Liver (tissue), 9 donors: Measurements from ENCODE around the gene CD79A. TPM values are rescaled to one million over a fixed set of nuclear protein-coding genes. Genes with fewer than 3 reads are reported as not detected.

ENCODE experiments used
- DNase-seq: peaks from one replicate; pipeline ENCODE4 v3.0.0-alpha.2; 2017; ENCODE audit warnings: low spot score
- H3K27ac ChIP-seq, 2 donors: one replicate each; pipeline ENCODE4 v1.7.0; 2013; ENCODE audit warnings: inconsistent platforms in 2 of 2, low read length in 2 of 2, control low read depth in 1 of 2, low read depth in 1 of 2, mild to moderate bottlenecking in 1 of 2
- H3K27me3 ChIP-seq, 4 donors: one replicate each; pipeline versions ENCODE4 v1.6.1 to v1.7.0; 2013; ENCODE audit warnings: low read length in 3 of 4, inconsistent platforms in 1 of 4, mild to moderate bottlenecking in 1 of 4, moderate library complexity in 1 of 4; ENCODE audit not compliant: control insufficient read depth in 4 of 4, insufficient read depth in 4 of 4
- H3K36me3 ChIP-seq, 4 donors: one replicate each; pipeline versions ENCODE4 v1.6.1 to v1.7.0; 2013; ENCODE audit warnings: low read length in 3 of 4, mild to moderate bottlenecking in 3 of 4, low read depth in 1 of 4, moderate library complexity in 1 of 4; ENCODE audit not compliant: control insufficient read depth in 4 of 4, insufficient read depth in 3 of 4
- H3K4me1 ChIP-seq, 4 donors: one replicate each; pipeline versions ENCODE4 v1.6.1 to v1.7.0; 2013; ENCODE audit warnings: low read length in 3 of 4, mild to moderate bottlenecking in 3 of 4, moderate library complexity in 1 of 4; ENCODE audit not compliant: control insufficient read depth in 4 of 4, insufficient read depth in 4 of 4
- H3K4me3 ChIP-seq, 3 donors: one replicate each; pipeline versions ENCODE4 v1.6.1 to v1.7.0; 2013; ENCODE audit warnings: low read length in 3 of 3, control low read depth in 1 of 3, low read depth in 1 of 3, mild to moderate bottlenecking in 1 of 3
- H3K9ac ChIP-seq, 2 donors: one replicate each; pipeline ENCODE4 v1.7.0; 2013; ENCODE audit warnings: low read length in 2 of 2, mild to moderate bottlenecking in 2 of 2, moderate library complexity in 2 of 2, control low read depth in 1 of 2, low read depth in 1 of 2
- H3K9me3 ChIP-seq, 4 donors: one replicate each; pipeline versions ENCODE4 v1.6.1 to v1.7.0; 2013; ENCODE audit warnings: low read length in 3 of 4; ENCODE audit not compliant: control insufficient read depth in 4 of 4
- ATF3 ChIP-seq: IDR thresholded peaks from 2 replicates; pipeline ENCODE4 v1.6.1; 2016; ENCODE audit warnings: antibody characterized with exemption
- CTCF ChIP-seq: fragments of 150-350 bp; IDR thresholded peaks from 2 replicates; pipeline ENCODE4 v1.5.1; 2017; ENCODE audit warnings: improper control_type of control experiment, low read depth, low read length; ENCODE audit not compliant: missing input control
- EGR1 ChIP-seq, 2 donors: IDR thresholded peaks; 2 replicates each; pipeline ENCODE4 v1.6.1; 2016 to 2018; ENCODE audit warnings: antibody characterized with exemption in 2 of 2, low read depth in 2 of 2
- FOXA1 ChIP-seq: IDR thresholded peaks from 2 replicates; pipeline ENCODE4 v1.6.1; 2016; ENCODE audit warnings: antibody characterized with exemption
- FOXA2 ChIP-seq: IDR thresholded peaks from 2 replicates; pipeline ENCODE4 v1.6.1; 2016; ENCODE audit warnings: antibody characterized with exemption
- GABPA ChIP-seq, 2 donors: IDR thresholded peaks in 1 of 2; conservative IDR thresholded peaks in 1 of 2; 2 replicates each; pipeline ENCODE4 v1.6.1; 2016; ENCODE audit warnings: antibody characterized with exemption in 2 of 2, mild to moderate bottlenecking in 1 of 2, moderate library complexity in 1 of 2
- HNF4A ChIP-seq, 2 donors: conservative IDR thresholded peaks; 2 replicates each; pipeline ENCODE4 v1.6.1; 2016; ENCODE audit warnings: antibody characterized with exemption in 2 of 2, mild to moderate bottlenecking in 2 of 2
- HNF4G ChIP-seq: IDR thresholded peaks from 2 replicates; pipeline ENCODE4 v1.6.1; 2016; ENCODE audit warnings: antibody characterized with exemption
- JUND ChIP-seq, 2 donors: IDR thresholded peaks; 2 replicates each; pipeline ENCODE4 v1.6.1; 2016; ENCODE audit warnings: antibody characterized with exemption in 2 of 2
- MAX ChIP-seq: IDR thresholded peaks from 2 replicates; pipeline ENCODE4 v1.6.1; 2016; ENCODE audit warnings: antibody characterized with exemption
- NR2F2 ChIP-seq: IDR thresholded peaks from 2 replicates; pipeline ENCODE4 v1.6.1; 2016; ENCODE audit warnings: antibody characterized with exemption
- RAD21 ChIP-seq, 2 donors: IDR thresholded peaks; 2 replicates each; pipeline ENCODE4 v1.6.1; 2016; ENCODE audit warnings: antibody characterized with exemption in 2 of 2, mild to moderate bottlenecking in 2 of 2
- REST ChIP-seq: IDR thresholded peaks from 2 replicates; pipeline ENCODE4 v1.6.1; 2016; ENCODE audit warnings: antibody characterized with exemption, mild to moderate bottlenecking
- RXRA ChIP-seq, 2 donors: IDR thresholded peaks; 2 replicates each; pipeline ENCODE4 v1.6.1; 2017 to 2018; ENCODE audit warnings: antibody characterized with exemption in 2 of 2, mild to moderate bottlenecking in 1 of 2
- SP1 ChIP-seq: IDR thresholded peaks from 2 replicates; pipeline ENCODE4 v1.6.1; 2018; ENCODE audit warnings: antibody characterized with exemption, mild to moderate bottlenecking
- TAF1 ChIP-seq: conservative IDR thresholded peaks from 2 replicates; pipeline ENCODE4 v1.6.1; 2016; ENCODE audit warnings: antibody characterized with exemption, mild to moderate bottlenecking
- YY1 ChIP-seq: IDR thresholded peaks from 2 replicates; pipeline ENCODE4 v1.6.1; 2016; ENCODE audit warnings: antibody characterized with exemption, mild to moderate bottlenecking
- WGBS: extraction: QIAGEN DNeasy Blood & Tissue Kit; methylation state at CpG from one replicate; pipeline ENCODE4 v1.1.7; 2013; 5-methylcytosine and 5-hydroxymethylcytosine counted together
- polyA plus RNA-seq, 2 donors: library from polyadenylated mRNA; stranded (reverse) in 1 of 2; unstranded in 1 of 2; fragments of 200-250 nt in 1 of 2; fragments of >200 nt in 1 of 2; fragmentation: Nextera tagmentation in 1 of 2; extraction: Ambion mirVana in 1 of 2; gene quantifications; one replicate each; pipeline versions ENCODE4 v1.2.1 to v1.2.3, GENCODE V29; 2013 to 2015
- total RNA-seq, 2 donors: library from RNA; depleted of rRNA; stranded (reverse); fragments of >200 nt; gene quantifications; one replicate each; pipeline ENCODE4 v1.2.3, GENCODE V29; 2014
- TF ChIP-seq, protein P1 (sequence below): IDR thresholded peaks from 2 replicates; pipeline ENCODE4 v1.6.1; 2016; ENCODE audit warnings: antibody characterized with exemption
- donor health status: healthy.
- donor health status: healthy.
- donor health status: healthy.
- donor health status: healthy.
- donor health status: healthy.

Gene CD79A
- total and polyA plus RNA-seq, 4 donors, result 0.43 to 5.0 (median 2.0) TPM

GRCh38 chr19:41877916-41878905 lies 1.1 kb downstream of the CD79A start:
- H3K9ac ChIP-seq, result peak overlapping the region in 1 of 2 donors; percentile 27
- TF ChIP-seq, protein P1, sequence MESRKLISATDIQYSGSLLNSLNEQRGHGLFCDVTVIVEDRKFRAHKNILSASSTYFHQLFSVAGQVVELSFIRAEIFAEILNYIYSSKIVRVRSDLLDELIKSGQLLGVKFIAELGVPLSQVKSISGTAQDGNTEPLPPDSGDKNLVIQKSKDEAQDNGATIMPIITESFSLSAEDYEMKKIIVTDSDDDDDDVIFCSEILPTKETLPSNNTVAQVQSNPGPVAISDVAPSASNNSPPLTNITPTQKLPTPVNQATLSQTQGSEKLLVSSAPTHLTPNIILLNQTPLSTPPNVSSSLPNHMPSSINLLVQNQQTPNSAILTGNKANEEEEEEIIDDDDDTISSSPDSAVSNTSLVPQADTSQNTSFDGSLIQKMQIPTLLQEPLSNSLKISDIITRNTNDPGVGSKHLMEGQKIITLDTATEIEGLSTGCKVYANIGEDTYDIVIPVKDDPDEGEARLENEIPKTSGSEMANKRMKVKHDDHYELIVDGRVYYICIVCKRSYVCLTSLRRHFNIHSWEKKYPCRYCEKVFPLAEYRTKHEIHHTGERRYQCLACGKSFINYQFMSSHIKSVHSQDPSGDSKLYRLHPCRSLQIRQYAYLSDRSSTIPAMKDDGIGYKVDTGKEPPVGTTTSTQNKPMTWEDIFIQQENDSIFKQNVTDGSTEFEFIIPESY, result no peak
- no peak for TF ChIP-seq CTCF
- TF ChIP-seq MAX, result no peak
- no peak for TF ChIP-seq FOXA1
- no peak for TF ChIP-seq FOXA2
- no peak for TF ChIP-seq HNF4G
- no peak for TF ChIP-seq RAD21 (IDR thresholded peaks at IDR 0.05)
- no peak for TF ChIP-seq YY1
- no peak for TF ChIP-seq RXRA (IDR thresholded peaks at IDR 0.05)
- TF ChIP-seq GABPA (IDR thresholded peaks at IDR 0.05 in 1 of 2, conservative IDR thresholded peaks at IDR 0.05 in 1 of 2), result no peak
- no peak for TF ChIP-seq JUND (IDR thresholded peaks at IDR 0.05)
- no peak for TF ChIP-seq SP1
- no peak for TF ChIP-seq HNF4A (conservative IDR thresholded peaks at IDR 0.05)
- no peak for TF ChIP-seq REST
- TF ChIP-seq TAF1, result no peak
- TF ChIP-seq ATF3, result no peak
- no peak for TF ChIP-seq EGR1 (IDR thresholded peaks at IDR 0.05; ENCODE audit: low read depth in 2 of 2)
- no peak for TF ChIP-seq NR2F2
- no peak overlapping the region for H3K4me3 ChIP-seq
- H3K4me1 ChIP-seq, result peaks cover 0 to 6% (median 2%) of the 10 kb centered on the region in 4 donors
- no peaks in the 10 kb centered on the region for H3K9me3 ChIP-seq
- DNase-seq, result no peak
- H3K27ac ChIP-seq, result peak overlapping the region in 1 of 2 donors; percentile 41
- H3K36me3 ChIP-seq, result no peaks in the 10 kb centered on the region
- WGBS, result 79% methylated on average over 17 of the region's 17 CpGs
- no peaks in the 10 kb centered on the region for H3K27me3 ChIP-seq
